ENCODE measurements around the gene AGAP1.

Gene AGAP1

DNA sequence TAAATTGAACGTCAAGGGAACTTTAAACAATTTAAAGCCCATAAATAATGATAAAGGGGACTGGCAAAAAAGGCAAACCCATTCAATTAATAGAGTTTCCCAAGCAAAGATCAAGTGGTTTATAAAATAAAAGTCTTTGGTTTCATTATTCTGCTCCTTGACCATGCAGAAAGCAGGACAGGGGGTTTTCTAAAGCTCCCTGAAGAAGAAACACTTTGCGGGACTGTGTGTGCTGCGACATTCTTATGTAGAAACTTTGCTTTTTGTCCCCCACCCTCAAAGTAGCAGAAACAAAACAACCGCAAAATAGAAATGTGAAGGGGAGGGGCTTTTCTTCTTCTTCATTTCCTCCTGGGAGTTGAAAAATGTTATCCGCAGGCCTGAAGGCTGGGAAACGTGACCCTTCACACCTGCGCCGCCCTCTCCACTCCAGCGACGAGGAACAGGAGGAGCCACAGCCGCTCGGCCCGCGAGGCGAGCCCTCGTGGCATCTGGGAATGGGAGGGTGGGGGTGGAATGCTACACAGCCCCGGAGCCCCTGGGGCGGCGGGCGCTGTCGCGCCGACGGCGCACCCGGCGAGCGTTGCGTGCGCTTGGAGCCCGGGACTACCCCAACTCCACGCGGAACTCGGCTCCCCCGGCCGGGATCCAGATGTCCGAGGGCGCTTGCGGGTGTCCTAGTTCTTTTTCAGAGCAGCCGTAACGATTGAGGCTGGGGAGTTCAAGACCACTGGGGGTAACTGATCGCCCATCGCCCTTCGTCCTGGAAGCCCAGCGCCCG, 678.6 kb downstream of the AGAP1 start:
- DNase-seq (ENCODE audit: low read depth): no peak

DNA sequence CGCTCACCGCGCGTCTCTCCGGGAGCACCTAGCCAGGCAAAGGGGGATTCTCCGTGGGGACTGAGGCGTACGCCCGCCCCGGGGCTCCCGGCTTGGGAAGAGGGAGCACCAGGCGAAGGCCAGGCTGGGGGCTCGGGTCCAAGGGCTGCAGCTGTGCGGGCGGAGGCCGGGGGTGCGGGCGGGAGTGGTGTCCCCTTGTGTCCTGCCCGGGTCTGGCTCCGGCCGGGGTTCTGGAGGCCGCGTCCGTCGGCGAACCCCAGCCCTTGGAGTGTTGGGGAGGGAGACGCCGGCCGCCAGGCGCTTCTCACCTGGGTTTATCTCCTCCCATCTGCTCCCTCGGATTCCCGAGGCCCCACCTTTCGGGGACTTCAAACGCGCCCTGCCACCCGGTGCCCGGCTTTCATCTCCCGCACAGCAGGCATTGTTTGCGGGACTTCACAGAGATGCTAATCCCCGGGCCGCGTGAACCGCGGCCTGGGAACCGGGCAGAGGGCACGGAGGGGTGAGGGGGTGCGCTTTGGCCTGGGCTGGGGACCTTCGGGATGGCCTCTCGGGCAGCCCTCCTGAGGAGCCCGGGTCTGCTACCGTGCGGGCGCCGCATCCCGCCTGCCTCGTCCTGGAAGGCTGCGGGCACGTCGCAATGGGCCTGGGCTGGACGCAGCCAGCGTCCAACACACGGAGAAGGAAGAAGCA, 679.3 kb downstream of the AGAP1 start:
- no peak for DNase-seq (ENCODE audit: low read depth)

DNA sequence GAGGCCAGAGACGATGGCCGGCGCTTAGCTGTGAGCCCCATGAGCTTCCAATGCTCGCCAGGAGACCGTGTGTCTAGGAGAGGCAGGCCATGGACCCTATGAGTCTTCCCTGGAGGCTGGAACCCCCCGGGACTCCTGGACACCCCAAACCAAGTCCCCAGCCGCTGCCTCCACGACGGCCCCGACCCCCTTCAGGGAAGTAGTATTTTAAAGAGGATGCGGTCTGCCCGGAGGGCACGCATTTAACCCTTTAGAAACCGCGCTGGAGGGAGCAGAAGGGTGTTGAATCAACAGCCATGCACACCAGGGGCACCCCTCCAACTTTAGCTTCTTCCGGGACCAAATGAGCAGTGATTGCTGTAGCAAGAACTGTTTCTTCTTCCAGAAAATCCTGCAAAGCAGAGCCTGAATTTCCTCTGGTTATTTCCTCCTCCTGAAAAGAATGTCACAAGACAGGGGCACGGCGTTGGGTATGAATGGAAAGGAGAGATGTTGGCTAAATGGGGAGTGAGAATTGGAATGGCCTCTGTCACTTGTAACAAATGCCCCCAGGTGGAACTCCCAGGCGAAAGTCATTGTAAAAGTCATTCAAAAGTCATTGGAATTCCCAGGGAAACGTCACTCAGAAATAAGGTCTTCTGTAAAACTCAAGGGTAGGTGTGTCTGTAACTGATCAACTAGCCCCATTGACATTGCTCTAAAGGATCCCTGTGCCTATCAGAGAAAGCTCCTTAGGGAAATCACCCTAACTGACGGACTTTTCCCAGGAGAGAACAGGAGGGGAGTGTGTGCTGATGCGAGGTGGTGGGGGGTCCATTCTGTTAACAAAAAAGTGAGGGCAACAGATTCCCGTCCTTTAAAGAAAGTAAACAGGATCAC, 680.1 kb downstream of the AGAP1 start:
- DNase-seq (ENCODE audit: low read depth): no peak

DNA sequence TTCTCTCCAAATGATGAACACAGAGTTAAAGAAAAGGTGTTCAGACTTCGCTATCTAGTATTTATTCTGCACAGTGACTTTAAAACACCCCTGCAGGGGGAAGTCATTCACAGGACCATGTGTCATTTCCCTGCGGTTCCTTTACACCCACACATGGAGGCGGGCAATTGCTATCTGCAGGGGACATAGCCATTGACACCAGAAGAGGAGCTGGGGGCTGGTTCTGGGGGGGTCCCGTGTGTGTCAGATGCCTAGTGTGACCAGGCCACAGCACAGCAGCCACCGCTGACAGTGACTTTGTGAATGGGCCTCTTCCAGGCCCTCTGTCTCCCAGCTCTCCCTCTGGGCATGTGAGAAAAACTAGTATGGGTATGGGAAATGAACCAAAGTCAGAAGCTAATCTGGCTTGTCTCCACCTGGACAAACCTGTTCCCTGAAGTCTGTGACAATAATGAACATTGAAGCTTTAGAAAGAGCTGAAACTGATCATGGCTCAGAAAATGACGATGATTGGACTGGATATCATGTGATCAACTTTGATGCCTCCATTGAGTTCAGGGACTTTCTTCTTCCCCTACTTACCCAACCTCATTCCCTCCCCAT, 681.8 kb downstream of the AGAP1 start:
- DNase-seq (ENCODE audit: low read depth): no peak

DNA sequence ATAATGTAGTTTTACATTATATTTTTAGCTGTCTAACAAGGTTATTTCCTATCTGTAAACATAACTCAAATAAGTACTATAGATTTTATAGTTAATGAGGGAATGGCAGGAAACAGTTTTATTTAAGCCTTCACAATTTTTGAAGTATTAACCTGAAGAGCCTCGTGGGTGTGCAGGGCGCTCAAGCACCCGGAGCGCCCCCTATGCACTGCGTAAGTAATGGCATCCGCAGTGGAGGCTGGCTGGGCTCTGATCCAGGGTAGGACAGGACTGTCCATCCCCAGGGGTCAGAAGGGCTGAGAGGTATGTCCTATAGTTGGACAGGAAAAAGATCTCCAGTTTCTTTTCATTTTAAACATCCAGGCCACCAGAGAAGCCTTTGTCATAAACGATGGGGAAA, 682.6 kb downstream of the AGAP1 start:
- no peak for DNase-seq (ENCODE audit: low read depth)

DNA sequence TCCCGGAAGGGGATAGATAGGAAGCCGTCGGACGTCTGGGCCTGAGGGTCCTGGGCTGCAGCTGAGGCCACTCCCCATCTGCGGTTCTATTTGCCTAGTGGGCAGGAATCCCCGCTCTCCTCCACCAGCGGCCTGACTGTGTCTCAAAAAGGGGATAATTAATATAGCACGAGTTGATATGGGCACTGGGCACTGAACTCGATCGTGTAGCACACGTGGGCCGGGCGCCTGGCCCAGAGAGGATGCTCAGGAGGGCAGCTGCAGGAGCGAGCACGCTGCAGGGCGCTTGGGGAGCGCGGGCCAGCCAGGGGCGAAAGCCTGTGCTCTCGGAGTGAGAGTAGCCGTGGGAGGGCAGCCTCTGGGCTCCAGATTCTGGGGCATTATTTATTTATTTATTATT, 683.1 kb downstream of the AGAP1 start:
- DNase-seq (ENCODE audit: low read depth): no peak

DNA sequence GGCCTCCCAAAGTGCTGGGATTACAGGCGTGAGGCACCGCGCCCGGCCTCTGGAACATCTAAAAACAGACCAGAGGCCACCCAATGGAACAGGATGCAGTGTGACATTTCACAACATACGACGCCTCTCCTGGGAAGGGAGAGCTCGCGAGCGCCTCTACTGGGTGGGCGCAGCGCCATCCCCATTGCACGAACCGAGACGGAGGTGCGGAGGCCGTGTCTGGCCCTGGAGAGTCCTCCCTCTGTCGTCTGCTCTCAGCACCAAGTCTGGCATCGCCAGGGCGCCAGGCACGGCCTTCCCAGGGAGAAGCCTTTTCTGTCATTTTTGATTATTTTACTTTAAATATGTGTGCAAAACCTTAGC, 683.7 kb downstream of the AGAP1 start:
- no peak for DNase-seq (ENCODE audit: low read depth)

DNA sequence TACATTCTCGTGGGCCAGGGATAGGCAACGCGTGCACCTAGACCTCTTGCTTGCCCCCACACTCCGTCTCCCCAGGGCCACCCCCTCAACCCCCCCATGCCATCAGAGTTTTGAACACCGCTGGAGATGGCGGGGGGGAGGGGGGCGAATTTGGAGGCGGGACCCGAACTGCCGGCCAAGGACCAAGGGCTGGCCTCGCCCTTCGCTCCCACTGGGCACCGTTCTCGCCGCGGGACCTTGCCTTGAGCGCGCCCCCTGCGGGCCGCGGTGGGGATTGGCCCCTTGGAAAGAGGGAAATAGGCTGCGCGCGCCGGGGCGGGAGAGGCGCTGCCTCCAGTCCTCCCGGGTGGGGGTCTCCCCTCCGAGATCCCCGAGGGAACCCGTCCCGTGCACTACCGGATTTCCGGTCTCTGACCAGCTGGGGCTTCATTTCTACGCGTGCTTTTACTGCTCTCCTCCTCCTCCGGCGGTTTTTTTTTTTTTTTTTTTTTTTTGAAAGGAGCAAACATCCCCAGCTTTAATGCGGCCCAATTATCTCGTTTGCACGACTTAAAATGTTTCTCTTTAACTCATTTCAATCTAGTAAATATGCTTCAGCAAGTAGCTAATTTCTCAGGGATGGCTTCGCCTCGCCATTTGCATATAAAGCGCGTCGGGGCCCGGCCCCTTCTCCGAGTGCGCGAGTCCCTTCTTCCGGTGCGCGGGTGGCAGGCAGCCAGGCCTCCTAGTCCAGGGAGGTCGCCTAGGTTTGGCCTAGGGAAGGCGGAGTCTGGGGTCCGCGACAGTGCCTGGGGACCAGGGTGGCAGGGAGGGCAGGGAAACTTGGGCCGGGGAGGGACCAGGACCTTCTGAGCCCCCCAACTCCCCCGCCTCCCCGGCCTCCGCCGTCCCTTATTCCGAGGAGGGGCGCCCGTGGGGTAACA, 684.4 kb downstream of the AGAP1 start:
- DNase-seq (ENCODE audit: low read depth): no peak

DNA sequence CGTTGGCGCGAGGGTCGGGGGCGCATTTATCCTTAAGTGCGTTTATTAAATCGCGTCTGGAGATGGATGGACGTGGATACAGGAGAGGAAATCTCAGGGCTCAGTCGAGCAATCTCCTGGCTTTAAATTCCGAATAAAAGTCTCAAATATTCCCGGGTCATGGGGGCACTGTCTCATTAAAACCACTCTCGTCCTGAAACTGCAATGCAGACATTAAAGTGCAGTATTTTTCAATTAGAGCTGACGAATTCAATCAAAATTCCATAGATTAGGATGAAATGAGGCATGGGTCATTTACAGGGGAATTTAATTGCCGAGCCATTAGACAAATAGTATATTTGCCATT, 685.0 kb downstream of the AGAP1 start:
- DNase-seq (ENCODE audit: low read depth): no peak

DNA sequence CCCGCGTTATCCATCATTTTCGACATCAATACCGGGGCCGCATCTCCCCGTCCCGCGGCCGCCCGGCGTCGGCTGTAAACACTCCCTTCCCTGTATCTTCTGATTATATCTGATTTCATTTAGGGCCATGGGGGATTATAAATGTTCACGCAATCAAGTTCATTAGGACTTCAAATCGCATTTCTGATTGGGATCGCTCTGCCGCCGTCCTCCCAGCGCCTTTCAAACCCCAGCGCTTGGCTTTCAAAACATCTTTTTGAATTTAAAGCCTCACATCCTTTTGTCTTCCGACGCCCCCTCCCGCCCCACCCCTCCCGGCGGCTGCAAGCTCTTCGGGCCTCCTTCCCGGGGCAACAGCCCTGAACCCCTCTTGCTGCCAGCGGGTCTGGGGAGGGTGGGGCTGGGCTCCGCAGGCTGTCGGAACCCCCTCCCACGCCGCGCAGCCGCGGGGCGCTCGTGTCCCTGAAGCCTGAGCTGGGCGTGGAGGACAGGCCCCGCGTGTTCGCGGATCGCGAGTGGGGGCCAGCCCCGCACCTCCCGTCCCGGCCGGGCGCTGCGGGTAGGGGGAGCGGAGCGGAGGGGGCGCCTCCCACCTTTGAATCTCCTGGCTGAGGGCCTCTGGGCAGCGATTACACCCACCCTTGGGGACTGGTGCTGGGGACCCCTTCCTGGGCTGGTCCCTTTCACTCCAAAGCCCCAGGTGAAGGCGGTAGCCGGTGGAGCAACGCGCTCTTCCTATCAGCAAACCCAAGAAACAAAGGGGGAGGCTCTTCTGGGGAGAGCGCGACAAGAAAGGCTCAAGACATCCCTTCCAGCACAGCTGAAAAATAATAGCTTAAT, 685.6 kb downstream of the AGAP1 start:
- DNase-seq (ENCODE audit: low read depth): no peak

DNA sequence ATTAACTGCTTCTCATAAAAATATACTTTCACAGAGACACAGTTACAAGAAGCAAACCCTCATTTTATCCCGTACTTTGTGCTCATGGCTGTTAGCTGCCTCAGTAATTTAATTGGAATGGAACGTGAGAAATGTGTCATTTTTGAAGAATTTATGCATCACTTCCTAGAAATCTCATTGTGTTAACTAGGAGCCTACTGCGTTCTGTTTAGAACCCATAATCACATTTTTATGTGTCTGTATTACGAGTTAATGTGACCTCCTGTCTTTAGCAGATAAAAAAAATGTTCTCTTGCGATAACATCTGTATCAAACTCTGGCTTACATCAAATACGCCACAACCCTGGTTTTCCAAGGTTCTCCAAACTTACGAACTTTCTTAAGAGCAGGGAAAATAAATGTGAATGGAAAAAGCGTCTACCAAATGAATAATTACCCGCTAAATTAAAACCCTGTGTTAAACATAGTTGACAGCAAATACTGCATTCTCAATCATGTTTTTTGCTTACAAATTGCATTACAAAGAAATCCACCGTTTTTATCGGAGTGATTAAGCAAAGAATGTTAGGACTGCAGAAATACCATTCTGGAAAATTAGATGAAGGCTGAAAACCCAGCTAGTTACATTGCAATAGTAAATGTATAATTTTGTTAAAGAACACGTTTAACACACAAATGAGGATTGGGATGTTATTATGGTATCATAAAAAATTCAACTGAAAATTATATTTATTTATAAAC, 686.4 kb downstream of the AGAP1 start:
- DNase-seq (ENCODE audit: low read depth): no peak

DNA sequence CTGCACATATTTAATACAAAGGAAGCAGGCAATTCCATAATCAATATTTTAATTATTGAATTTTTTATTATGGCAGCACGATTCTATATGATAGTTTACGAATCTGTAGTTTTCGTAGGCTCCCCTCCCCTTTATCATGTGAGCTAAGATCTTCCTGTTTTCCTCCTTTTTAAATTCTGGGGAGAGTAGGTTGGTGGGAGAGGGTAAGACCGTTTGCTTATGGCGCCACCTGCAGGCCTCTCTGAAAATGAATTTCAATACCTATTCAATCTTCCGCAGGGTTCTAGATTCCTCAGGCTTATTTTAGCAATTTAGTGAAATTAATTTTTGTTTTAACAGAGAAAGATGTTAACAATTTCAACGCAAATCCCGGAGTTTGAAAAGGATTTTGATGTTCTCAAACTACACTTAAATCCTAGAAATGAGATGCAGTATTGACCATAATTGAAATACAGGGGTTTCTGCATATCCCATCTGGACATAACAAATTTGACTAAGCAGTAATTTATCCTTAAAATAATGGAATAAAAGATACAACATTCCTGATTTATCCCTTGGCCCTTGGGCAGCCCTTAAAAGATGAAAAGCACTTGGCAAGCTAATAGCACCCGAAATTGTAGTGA, 687.1 kb downstream of the AGAP1 start:
- no peak for DNase-seq (ENCODE audit: low read depth)
